Liver (tissue), 9 donors: ENCODE data around the gene RAP1GAP2. TPM values are rescaled to one million over a fixed set of nuclear protein-coding genes. Genes with fewer than 3 reads are reported as not detected.

ENCODE experiments used
- DNase-seq: peaks from one replicate; pipeline ENCODE4 v3.0.0-alpha.2; 2017; ENCODE audit warnings: low spot score
- H3K27ac ChIP-seq, 2 donors: one replicate each; pipeline ENCODE4 v1.7.0; 2013; ENCODE audit warnings: inconsistent platforms in 2 of 2, low read length in 2 of 2, control low read depth in 1 of 2, low read depth in 1 of 2, mild to moderate bottlenecking in 1 of 2
- H3K27me3 ChIP-seq, 4 donors: one replicate each; pipeline versions ENCODE4 v1.6.1 to v1.7.0; 2013; ENCODE audit warnings: low read length in 3 of 4, inconsistent platforms in 1 of 4, mild to moderate bottlenecking in 1 of 4, moderate library complexity in 1 of 4; ENCODE audit not compliant: control insufficient read depth in 4 of 4, insufficient read depth in 4 of 4
- H3K36me3 ChIP-seq, 4 donors: one replicate each; pipeline versions ENCODE4 v1.6.1 to v1.7.0; 2013; ENCODE audit warnings: low read length in 3 of 4, mild to moderate bottlenecking in 3 of 4, low read depth in 1 of 4, moderate library complexity in 1 of 4; ENCODE audit not compliant: control insufficient read depth in 4 of 4, insufficient read depth in 3 of 4
- H3K4me1 ChIP-seq, 4 donors: one replicate each; pipeline versions ENCODE4 v1.6.1 to v1.7.0; 2013; ENCODE audit warnings: low read length in 3 of 4, mild to moderate bottlenecking in 3 of 4, moderate library complexity in 1 of 4; ENCODE audit not compliant: control insufficient read depth in 4 of 4, insufficient read depth in 4 of 4
- H3K4me3 ChIP-seq, 3 donors: one replicate each; pipeline versions ENCODE4 v1.6.1 to v1.7.0; 2013; ENCODE audit warnings: low read length in 3 of 3, control low read depth in 1 of 3, low read depth in 1 of 3, mild to moderate bottlenecking in 1 of 3
- H3K9ac ChIP-seq, 2 donors: one replicate each; pipeline ENCODE4 v1.7.0; 2013; ENCODE audit warnings: low read length in 2 of 2, mild to moderate bottlenecking in 2 of 2, moderate library complexity in 2 of 2, control low read depth in 1 of 2, low read depth in 1 of 2
- H3K9me3 ChIP-seq, 4 donors: one replicate each; pipeline versions ENCODE4 v1.6.1 to v1.7.0; 2013; ENCODE audit warnings: low read length in 3 of 4; ENCODE audit not compliant: control insufficient read depth in 4 of 4
- ATF3 ChIP-seq: IDR thresholded peaks from 2 replicates; pipeline ENCODE4 v1.6.1; 2016; ENCODE audit warnings: antibody characterized with exemption
- CTCF ChIP-seq: fragments of 150-350 bp; IDR thresholded peaks from 2 replicates; pipeline ENCODE4 v1.5.1; 2017; ENCODE audit warnings: improper control_type of control experiment, low read depth, low read length; ENCODE audit not compliant: missing input control
- EGR1 ChIP-seq, 2 donors: IDR thresholded peaks; 2 replicates each; pipeline ENCODE4 v1.6.1; 2016 to 2018; ENCODE audit warnings: antibody characterized with exemption in 2 of 2, low read depth in 2 of 2
- FOXA1 ChIP-seq: IDR thresholded peaks from 2 replicates; pipeline ENCODE4 v1.6.1; 2016; ENCODE audit warnings: antibody characterized with exemption
- FOXA2 ChIP-seq: IDR thresholded peaks from 2 replicates; pipeline ENCODE4 v1.6.1; 2016; ENCODE audit warnings: antibody characterized with exemption
- GABPA ChIP-seq, 2 donors: IDR thresholded peaks in 1 of 2; conservative IDR thresholded peaks in 1 of 2; 2 replicates each; pipeline ENCODE4 v1.6.1; 2016; ENCODE audit warnings: antibody characterized with exemption in 2 of 2, mild to moderate bottlenecking in 1 of 2, moderate library complexity in 1 of 2
- HNF4A ChIP-seq, 2 donors: conservative IDR thresholded peaks; 2 replicates each; pipeline ENCODE4 v1.6.1; 2016; ENCODE audit warnings: antibody characterized with exemption in 2 of 2, mild to moderate bottlenecking in 2 of 2
- HNF4G ChIP-seq: IDR thresholded peaks from 2 replicates; pipeline ENCODE4 v1.6.1; 2016; ENCODE audit warnings: antibody characterized with exemption
- JUND ChIP-seq, 2 donors: IDR thresholded peaks; 2 replicates each; pipeline ENCODE4 v1.6.1; 2016; ENCODE audit warnings: antibody characterized with exemption in 2 of 2
- MAX ChIP-seq: IDR thresholded peaks from 2 replicates; pipeline ENCODE4 v1.6.1; 2016; ENCODE audit warnings: antibody characterized with exemption
- NR2F2 ChIP-seq: IDR thresholded peaks from 2 replicates; pipeline ENCODE4 v1.6.1; 2016; ENCODE audit warnings: antibody characterized with exemption
- RAD21 ChIP-seq, 2 donors: IDR thresholded peaks; 2 replicates each; pipeline ENCODE4 v1.6.1; 2016; ENCODE audit warnings: antibody characterized with exemption in 2 of 2, mild to moderate bottlenecking in 2 of 2
- REST ChIP-seq: IDR thresholded peaks from 2 replicates; pipeline ENCODE4 v1.6.1; 2016; ENCODE audit warnings: antibody characterized with exemption, mild to moderate bottlenecking
- RXRA ChIP-seq, 2 donors: IDR thresholded peaks; 2 replicates each; pipeline ENCODE4 v1.6.1; 2017 to 2018; ENCODE audit warnings: antibody characterized with exemption in 2 of 2, mild to moderate bottlenecking in 1 of 2
- SP1 ChIP-seq: IDR thresholded peaks from 2 replicates; pipeline ENCODE4 v1.6.1; 2018; ENCODE audit warnings: antibody characterized with exemption, mild to moderate bottlenecking
- TAF1 ChIP-seq: conservative IDR thresholded peaks from 2 replicates; pipeline ENCODE4 v1.6.1; 2016; ENCODE audit warnings: antibody characterized with exemption, mild to moderate bottlenecking
- YY1 ChIP-seq: IDR thresholded peaks from 2 replicates; pipeline ENCODE4 v1.6.1; 2016; ENCODE audit warnings: antibody characterized with exemption, mild to moderate bottlenecking
- ZBTB33 ChIP-seq: IDR thresholded peaks from 2 replicates; pipeline ENCODE4 v1.6.1; 2016; ENCODE audit warnings: antibody characterized with exemption
- WGBS: extraction: QIAGEN DNeasy Blood & Tissue Kit; methylation state at CpG from one replicate; pipeline ENCODE4 v1.1.7; 2013; 5-methylcytosine and 5-hydroxymethylcytosine counted together
- polyA plus RNA-seq, 2 donors: library from polyadenylated mRNA; stranded (reverse) in 1 of 2; unstranded in 1 of 2; fragments of 200-250 nt in 1 of 2; fragments of >200 nt in 1 of 2; fragmentation: Nextera tagmentation in 1 of 2; extraction: Ambion mirVana in 1 of 2; gene quantifications; one replicate each; pipeline versions ENCODE4 v1.2.1 to v1.2.3, GENCODE V29; 2013 to 2015
- total RNA-seq, 2 donors: library from RNA; depleted of rRNA; stranded (reverse); fragments of >200 nt; gene quantifications; one replicate each; pipeline ENCODE4 v1.2.3, GENCODE V29; 2014
- donor health status: healthy.
- donor health status: healthy.
- donor health status: healthy.
- donor health status: healthy.
- donor health status: healthy.

RAP1GAP2 gene
- total and polyA plus RNA-seq, 4 donors = 0.56 to 1.7 (median 1.1) TPM

GRCh38 chr17:2964028-2964356 is 167.8 kb downstream of the RAP1GAP2 start:
- Histone ChIP-seq H3K27ac (no peak overlapping the region), H3K9me3 (no peaks in the 10 kb centered on the region), H3K36me3 (peaks cover 0 to 4% (median 0%) of the 10 kb centered on the region in 4 donors), H3K4me3 (no peak overlapping the region), H3K9ac (no peak overlapping the region), H3K27me3 (no peaks in the 10 kb centered on the region), H3K4me1 (no peaks in the 10 kb centered on the region)
- WGBS = 93% methylated on average over 6 of the region's 6 CpGs
- TF ChIP-seq MAX (no peak), SP1 (no peak), EGR1 (IDR thresholded peaks at IDR 0.05; ENCODE audit: low read depth in 2 of 2) (no peak), TAF1 (no peak), GABPA (IDR thresholded peaks at IDR 0.05 in 1 of 2, conservative IDR thresholded peaks at IDR 0.05 in 1 of 2) (no peak), CTCF (no peak), JUND (IDR thresholded peaks at IDR 0.05) (no peak), FOXA1 (no peak), ATF3 (no peak), REST (no peak), YY1 (no peak), NR2F2 (no peak)
- DNase-seq = no peak

- H3K27ac ChIP-seq = no peak overlapping the region
- 94% methylated on average over 10 of the region's 10 CpGs for WGBS
- no peaks in the 10 kb centered on the region for H3K9me3 ChIP-seq
- no peaks in the 10 kb centered on the region for H3K4me1 ChIP-seq
- H3K9ac ChIP-seq = no peak overlapping the region
- H3K4me3 ChIP-seq = no peak overlapping the region
- no peak for DNase-seq
- H3K36me3 ChIP-seq = peaks cover 0 to 4% (median 0%) of the 10 kb centered on the region in 4 donors
- H3K27me3 ChIP-seq = no peaks in the 10 kb centered on the region
- TF ChIP-seq ZBTB33 (no peak), HNF4G (no peak), TAF1 (no peak), RAD21 (IDR thresholded peaks at IDR 0.05) (no peak), SP1 (no peak), FOXA2 (no peak), MAX (no peak), GABPA (IDR thresholded peaks at IDR 0.05 in 1 of 2, conservative IDR thresholded peaks at IDR 0.05 in 1 of 2) (no peak), EGR1 (IDR thresholded peaks at IDR 0.05; ENCODE audit: low read depth in 2 of 2) (no peak), REST (no peak), JUND (IDR thresholded peaks at IDR 0.05) (no peak), FOXA1 (no peak), HNF4A (conservative IDR thresholded peaks at IDR 0.05) (no peak), YY1 (no peak), RXRA (IDR thresholded peaks at IDR 0.05) (no peak), CTCF (no peak), NR2F2 (no peak)
These were observed 168.1 kb downstream of the RAP1GAP2 start for GRCh38 chr17:2964370-2964769.
